ENCODE measurements around the gene ITGAE.

The ITGAE gene

DNA sequence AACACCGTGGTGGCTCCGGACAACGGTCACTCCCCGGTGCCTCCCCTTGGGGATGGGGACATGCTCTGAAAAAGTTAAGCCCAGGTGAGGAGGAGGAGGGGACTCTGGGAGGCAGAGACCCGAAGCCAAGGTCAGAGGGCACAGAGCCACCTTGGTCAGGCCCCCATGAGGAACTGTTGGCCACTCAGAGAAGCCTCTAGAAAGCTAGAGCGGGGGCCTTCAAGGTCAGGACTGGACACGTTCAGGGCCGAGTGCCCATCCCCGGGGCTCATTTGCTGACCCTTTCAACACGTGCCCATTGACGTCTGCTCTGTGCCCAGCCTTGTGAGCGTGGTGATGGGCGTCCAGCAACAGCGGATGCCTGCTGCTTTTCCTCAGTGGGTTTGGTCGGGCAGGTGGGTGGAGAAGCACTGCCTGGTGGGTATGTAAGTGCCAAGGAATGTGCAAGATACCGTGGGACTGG lies 39.0 kb downstream of the ITGAE start:
- H3K27ac ChIP-seq (ENCODE audit: low read length): no peak overlapping the region
- H3K4me1 ChIP-seq (ENCODE audit: control insufficient read depth, insufficient read depth, low read length): no peaks in the 10 kb centered on the region

DNA sequence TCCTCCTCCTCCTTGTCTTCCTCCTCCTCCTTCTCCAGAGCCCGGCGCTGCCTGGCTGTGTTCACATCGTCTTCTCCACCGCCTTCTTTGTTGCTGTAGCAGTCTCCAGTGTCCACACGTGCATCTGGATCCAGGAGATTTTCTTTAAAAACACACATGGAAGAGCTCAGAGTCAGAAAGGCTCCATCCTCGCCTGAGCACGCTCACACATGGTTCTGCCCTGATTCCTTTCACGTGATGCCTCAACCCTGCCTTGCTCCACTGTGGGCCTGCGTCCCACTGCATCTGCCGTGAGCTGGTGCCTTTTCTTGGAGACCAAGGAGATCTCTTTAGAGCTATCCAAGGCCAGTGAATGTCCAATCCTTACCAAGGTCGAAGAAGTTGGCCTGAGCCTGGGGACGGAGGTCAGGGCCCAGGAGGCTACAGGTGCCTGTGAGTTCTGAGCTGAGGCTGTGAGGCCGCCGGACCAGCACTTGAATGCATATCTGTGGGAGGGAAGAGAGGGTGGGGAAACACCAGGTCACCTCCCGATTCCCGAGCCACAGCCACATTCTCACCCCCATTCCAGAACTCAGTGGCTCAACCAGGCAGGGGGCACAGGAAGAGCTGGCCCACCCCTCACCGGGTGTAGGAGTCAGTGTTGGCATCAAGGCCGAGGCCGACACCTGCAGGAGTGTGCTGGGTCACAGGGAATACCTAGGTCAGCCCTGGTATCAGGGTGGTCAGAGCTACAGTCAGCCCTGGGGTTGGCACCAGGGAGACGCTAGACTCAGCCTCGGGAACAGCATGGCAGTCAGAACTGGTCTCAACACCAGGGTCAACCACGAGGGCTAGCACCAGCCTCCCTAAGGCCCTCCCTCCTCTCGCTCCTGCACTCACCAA lies 39.7 kb downstream of the ITGAE start:
- Histone ChIP-seq H3K4me1 (ENCODE audit: control insufficient read depth, insufficient read depth, low read length) (no peaks in the 10 kb centered on the region), H3K36me3 (ENCODE audit: control insufficient read depth in 2 of 2, insufficient read depth in 2 of 2, low read length in 2 of 2) (no peaks in the 10 kb centered on the region), H3K27me3 (ENCODE audit: control insufficient read depth in 1 of 2, insufficient read depth in 2 of 2, low read length in 2 of 2) (no peaks in the 10 kb centered on the region), H3K4me3 (ENCODE audit: low read length in 2 of 2) (no peak overlapping the region), H3K9ac (ENCODE audit: low read length in 2 of 2) (no peak overlapping the region), H3K9me3 (ENCODE audit: control insufficient read depth in 2 of 2, low read length in 2 of 2) (peaks cover 0 to 9% of the 10 kb centered on the region in 2 donors), H3K27ac (ENCODE audit: low read length) (no peak overlapping the region)

More for the DNA sequence above, 39.0 kb downstream of the ITGAE start:
- H3K4me3 ChIP-seq (ENCODE audit: low read length in 2 of 2): no peak overlapping the region
- no peaks in the 10 kb centered on the region for H3K36me3 ChIP-seq (ENCODE audit: control insufficient read depth in 2 of 2, insufficient read depth in 2 of 2, low read length in 2 of 2)
- no peak overlapping the region for H3K9ac ChIP-seq (ENCODE audit: low read length in 2 of 2)
- no peaks in the 10 kb centered on the region for H3K27me3 ChIP-seq (ENCODE audit: control insufficient read depth in 1 of 2, insufficient read depth in 2 of 2, low read length in 2 of 2)
- peaks cover 0 to 9% of the 10 kb centered on the region in 2 donors for H3K9me3 ChIP-seq (ENCODE audit: control insufficient read depth in 2 of 2, low read length in 2 of 2)

DNA sequence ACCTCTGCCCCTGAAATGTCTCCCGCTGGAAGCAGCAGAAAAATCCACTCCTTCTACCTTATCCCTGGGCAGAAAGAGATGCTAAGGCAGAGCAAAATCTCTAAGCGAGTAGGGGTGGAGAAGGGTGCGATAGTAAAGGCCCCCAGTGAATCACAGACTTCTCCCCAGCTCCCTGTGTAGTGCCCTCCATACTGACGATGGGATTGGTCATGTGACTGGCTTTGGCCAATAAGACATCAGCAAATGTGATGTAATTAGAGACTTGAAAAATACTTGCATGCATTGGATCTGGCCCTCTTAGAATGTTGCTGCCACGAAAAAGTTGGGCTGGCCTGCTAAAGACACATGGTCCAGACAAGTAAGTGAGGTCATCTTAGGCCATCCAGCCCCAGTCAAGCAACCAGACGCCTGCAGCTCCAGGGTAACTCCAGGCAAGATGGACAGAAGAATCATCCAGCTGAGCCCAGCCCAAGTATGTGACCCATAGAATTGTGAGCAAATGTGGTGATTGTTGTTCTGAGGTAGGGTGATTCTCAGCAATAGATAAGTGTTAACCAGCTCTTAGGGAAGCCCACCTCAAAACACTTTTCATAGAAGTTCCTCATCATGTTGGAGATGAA lies 41.3 kb downstream of the ITGAE start:
- Histone ChIP-seq H3K4me1 (ENCODE audit: control insufficient read depth, insufficient read depth, low read length) (no peaks in the 10 kb centered on the region), H3K4me3 (ENCODE audit: low read length in 2 of 2) (no peak overlapping the region), H3K36me3 (ENCODE audit: control insufficient read depth in 2 of 2, insufficient read depth in 2 of 2, low read length in 2 of 2) (no peaks in the 10 kb centered on the region), H3K27me3 (ENCODE audit: control insufficient read depth in 1 of 2, insufficient read depth in 2 of 2, low read length in 2 of 2) (no peaks in the 10 kb centered on the region), H3K9me3 (ENCODE audit: control insufficient read depth in 2 of 2, low read length in 2 of 2) (peaks cover 0 to 9% of the 10 kb centered on the region in 2 donors), H3K9ac (ENCODE audit: low read length in 2 of 2) (no peak overlapping the region), H3K27ac (ENCODE audit: low read length) (no peak overlapping the region)

DNA sequence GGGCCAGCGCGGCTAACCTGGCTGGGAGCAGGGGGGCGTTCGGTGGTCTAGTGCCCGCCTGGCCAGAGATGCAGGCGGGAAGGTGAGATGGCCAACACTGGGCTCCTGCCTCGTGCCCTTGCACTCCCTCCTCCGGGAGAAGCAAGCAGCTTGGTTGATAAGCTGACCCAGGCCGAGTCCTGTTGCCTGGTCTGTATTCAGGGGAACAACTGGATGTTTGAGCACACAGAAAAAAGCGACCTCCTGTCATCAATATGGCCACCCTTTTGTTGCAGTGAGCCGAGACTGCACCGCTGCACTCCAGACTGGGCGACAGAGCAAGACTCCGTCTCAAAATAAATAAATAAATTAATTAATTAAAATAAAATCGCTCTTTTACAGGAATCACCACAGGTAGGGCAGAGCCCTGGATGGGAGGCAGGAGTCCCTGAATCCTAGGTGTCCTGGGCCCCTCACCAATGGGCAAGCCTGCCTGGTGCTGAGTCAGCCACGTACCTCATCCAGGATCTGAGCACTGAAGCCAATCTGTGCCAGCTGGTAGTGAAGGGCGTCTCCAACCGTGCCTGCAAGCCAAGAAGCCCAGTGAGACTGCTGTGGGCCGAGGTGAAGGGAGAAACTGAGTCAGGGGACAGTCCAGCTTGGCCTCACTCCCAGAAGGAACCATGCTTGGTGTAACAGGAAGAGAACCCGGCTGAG lies 45.5 kb downstream of the ITGAE start:
- H3K4me1 ChIP-seq (ENCODE audit: control insufficient read depth, insufficient read depth, low read length): no peaks in the 10 kb centered on the region
- H3K36me3 ChIP-seq (ENCODE audit: control insufficient read depth in 2 of 2, insufficient read depth in 2 of 2, low read length in 2 of 2): no peaks in the 10 kb centered on the region
- H3K27ac ChIP-seq (ENCODE audit: low read length): no peak overlapping the region
- H3K27me3 ChIP-seq (ENCODE audit: control insufficient read depth in 1 of 2, insufficient read depth in 2 of 2, low read length in 2 of 2): peaks cover 3 to 7% of the 10 kb centered on the region in 2 donors
- no peak overlapping the region for H3K9ac ChIP-seq (ENCODE audit: low read length in 2 of 2)
- no peak overlapping the region for H3K4me3 ChIP-seq (ENCODE audit: low read length in 2 of 2)
- H3K9me3 ChIP-seq (ENCODE audit: control insufficient read depth in 2 of 2, low read length in 2 of 2): peaks cover 0 to 9% of the 10 kb centered on the region in 2 donors

DNA sequence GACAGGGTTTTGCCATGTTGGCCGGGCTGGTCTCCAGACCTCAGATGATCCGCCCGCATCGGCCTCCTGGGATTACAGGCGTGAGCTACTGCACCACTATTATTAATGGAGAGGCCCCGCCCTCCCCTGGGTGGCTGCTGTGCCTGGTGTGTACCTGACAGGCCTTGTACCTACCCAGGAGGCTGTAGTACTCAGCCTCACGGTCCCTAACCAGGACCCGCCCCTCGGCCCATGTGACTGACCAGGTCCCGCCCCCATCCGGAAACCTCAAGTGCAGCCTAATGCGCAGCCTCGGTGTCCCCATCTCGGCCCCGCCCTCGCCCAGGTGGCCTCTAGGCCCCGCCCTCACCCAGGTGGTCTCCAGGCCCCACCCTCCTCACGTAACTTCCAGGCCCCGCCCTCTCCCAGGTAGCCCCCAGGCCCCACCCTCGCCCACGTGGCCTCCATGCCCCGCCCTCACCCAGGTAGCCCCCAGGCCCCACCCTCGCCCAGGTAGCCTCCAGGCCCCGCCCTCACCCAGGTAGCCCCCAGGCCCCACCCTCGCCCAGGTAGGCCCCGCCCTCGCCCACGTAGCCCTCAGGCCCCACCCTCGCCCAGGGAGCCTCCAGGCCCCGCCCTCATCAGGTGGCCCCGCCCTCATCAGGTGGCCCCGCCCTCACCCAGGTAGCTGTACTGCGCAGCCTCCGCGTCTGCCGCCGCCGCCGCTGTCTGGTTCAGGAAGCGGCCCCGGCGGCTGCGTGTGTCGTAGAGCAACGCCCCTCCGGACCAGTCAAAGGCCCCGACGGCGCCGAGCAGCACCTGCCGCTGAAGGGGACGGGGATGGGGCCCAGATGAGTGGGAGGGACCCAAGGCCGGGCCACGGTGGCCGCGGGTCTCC lies 46.3 kb downstream of the ITGAE start:
- H3K27ac ChIP-seq (ENCODE audit: low read length): no peak overlapping the region

DNA sequence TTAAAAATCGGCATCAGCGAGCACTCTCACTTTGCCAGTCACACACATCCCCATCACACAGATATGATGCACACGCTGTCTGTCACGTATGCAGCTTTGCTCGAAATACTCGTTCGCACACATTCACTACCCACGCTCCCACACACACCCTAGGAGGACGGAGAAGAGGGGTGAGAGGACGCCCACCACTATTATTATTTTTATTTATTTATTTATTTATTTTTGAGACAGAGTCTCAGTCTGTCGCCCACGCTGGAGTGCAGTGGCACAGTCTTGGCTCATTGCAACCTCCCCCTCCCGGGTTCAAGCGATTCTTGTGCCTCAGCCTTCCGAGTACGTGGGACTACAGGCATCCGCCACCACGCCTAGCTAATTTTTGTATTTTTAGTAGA lies 46.9 kb downstream of the ITGAE start:
- Histone ChIP-seq H3K36me3 (ENCODE audit: control insufficient read depth in 2 of 2, insufficient read depth in 2 of 2, low read length in 2 of 2) (no peaks in the 10 kb centered on the region), H3K9me3 (ENCODE audit: control insufficient read depth in 2 of 2, low read length in 2 of 2) (no peaks in the 10 kb centered on the region), H3K27me3 (ENCODE audit: control insufficient read depth in 1 of 2, insufficient read depth in 2 of 2, low read length in 2 of 2) (peaks cover 3 to 8% of the 10 kb centered on the region in 2 donors), H3K4me1 (ENCODE audit: control insufficient read depth, insufficient read depth, low read length) (no peaks in the 10 kb centered on the region), H3K27ac (ENCODE audit: low read length) (no peak overlapping the region), H3K4me3 (ENCODE audit: low read length in 2 of 2) (no peak overlapping the region), H3K9ac (ENCODE audit: low read length in 2 of 2) (no peak overlapping the region)

More for the DNA sequence above, 46.3 kb downstream of the ITGAE start:
- Histone ChIP-seq H3K9me3 (ENCODE audit: control insufficient read depth in 2 of 2, low read length in 2 of 2) (peaks cover 0 to 4% of the 10 kb centered on the region in 2 donors), H3K4me1 (ENCODE audit: control insufficient read depth, insufficient read depth, low read length) (no peaks in the 10 kb centered on the region), H3K27me3 (ENCODE audit: control insufficient read depth in 1 of 2, insufficient read depth in 2 of 2, low read length in 2 of 2) (peaks cover 3 to 8% of the 10 kb centered on the region in 2 donors), H3K36me3 (ENCODE audit: control insufficient read depth in 2 of 2, insufficient read depth in 2 of 2, low read length in 2 of 2) (no peaks in the 10 kb centered on the region), H3K4me3 (ENCODE audit: low read length in 2 of 2) (no peak overlapping the region), H3K9ac (ENCODE audit: low read length in 2 of 2) (no peak overlapping the region)

DNA sequence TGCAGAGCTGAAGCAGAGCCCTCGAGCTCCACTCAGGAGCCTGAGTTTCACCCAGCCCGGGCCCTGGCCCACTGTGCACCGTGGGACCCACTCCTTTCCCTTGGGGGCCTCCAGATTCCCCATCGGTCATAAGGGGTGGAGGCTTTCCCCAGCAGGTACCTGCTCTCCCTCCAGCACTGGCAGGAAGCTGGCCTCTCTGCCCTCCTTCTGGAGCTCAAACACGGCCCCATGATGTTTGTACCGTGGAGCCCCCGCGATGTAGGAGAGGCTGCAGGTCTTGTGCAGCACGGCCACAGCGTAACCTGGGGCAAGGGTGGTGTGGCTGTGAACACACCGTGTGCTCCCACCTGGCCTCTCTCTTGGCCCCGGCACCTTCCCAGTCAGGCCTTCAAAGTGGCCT lies 47.4 kb downstream of the ITGAE start:
- no peaks in the 10 kb centered on the region for H3K9me3 ChIP-seq (ENCODE audit: control insufficient read depth in 2 of 2, low read length in 2 of 2)
- H3K9ac ChIP-seq (ENCODE audit: low read length in 2 of 2): no peak overlapping the region
- no peak overlapping the region for H3K27ac ChIP-seq (ENCODE audit: low read length)
- peaks cover 3 to 8% of the 10 kb centered on the region in 2 donors for H3K27me3 ChIP-seq (ENCODE audit: control insufficient read depth in 1 of 2, insufficient read depth in 2 of 2, low read length in 2 of 2)
- H3K36me3 ChIP-seq (ENCODE audit: control insufficient read depth in 2 of 2, insufficient read depth in 2 of 2, low read length in 2 of 2): no peaks in the 10 kb centered on the region
- H3K4me3 ChIP-seq (ENCODE audit: low read length in 2 of 2): no peak overlapping the region
- H3K4me1 ChIP-seq (ENCODE audit: control insufficient read depth, insufficient read depth, low read length): no peaks in the 10 kb centered on the region

DNA sequence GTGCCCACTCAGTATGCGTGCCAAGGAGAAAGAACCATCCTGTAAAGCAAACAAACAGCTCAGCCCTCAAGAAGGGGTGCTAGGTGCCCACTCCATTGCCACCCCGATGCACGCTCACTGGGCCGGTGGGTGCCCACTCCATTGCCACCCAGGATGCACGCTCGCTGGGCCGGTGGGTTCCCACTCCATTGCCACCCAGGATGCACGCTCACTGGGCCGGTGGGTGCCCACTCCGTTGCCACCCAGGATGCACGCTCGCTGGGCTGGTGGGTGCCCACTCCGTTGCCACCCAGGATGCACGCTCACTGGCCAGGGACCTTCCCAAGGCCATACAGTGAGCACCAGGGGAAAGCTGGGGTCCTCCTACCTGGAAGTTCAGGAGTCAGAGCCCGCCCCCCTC lies 49.2 kb downstream of the ITGAE start:
- no peak overlapping the region for H3K9ac ChIP-seq (ENCODE audit: low read length in 2 of 2)
- no peak overlapping the region for H3K4me3 ChIP-seq (ENCODE audit: low read length in 2 of 2)
- peaks cover 3 to 8% of the 10 kb centered on the region in 2 donors for H3K27me3 ChIP-seq (ENCODE audit: control insufficient read depth in 1 of 2, insufficient read depth in 2 of 2, low read length in 2 of 2)
- no peaks in the 10 kb centered on the region for H3K9me3 ChIP-seq (ENCODE audit: control insufficient read depth in 2 of 2, low read length in 2 of 2)
- H3K27ac ChIP-seq (ENCODE audit: low read length): no peak overlapping the region
- H3K4me1 ChIP-seq (ENCODE audit: control insufficient read depth, insufficient read depth, low read length): no peaks in the 10 kb centered on the region
- H3K36me3 ChIP-seq (ENCODE audit: control insufficient read depth in 2 of 2, insufficient read depth in 2 of 2, low read length in 2 of 2): no peaks in the 10 kb centered on the region

DNA sequence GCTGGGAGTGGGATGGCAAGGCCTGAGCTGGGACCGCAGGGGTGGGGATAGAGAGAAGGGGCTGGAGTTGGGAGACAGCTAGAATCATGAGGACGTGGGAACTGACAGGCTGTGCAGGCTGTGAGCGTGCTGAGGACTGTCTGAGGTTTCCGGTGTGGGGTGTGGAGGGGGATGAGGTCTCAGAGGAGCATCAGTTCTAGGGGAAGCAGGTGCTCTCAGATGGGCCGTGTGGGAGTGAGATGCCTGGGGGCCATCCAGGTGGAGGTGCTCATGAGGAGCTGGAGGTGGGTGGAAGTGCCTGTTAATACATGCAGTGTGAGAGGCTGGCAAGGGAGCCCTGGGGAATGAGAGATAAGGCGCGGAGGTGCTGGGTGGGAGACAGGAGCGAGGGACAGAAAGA lies 50.1 kb downstream of the ITGAE start:
- H3K36me3 ChIP-seq (ENCODE audit: control insufficient read depth in 2 of 2, insufficient read depth in 2 of 2, low read length in 2 of 2): no peaks in the 10 kb centered on the region
- no peak overlapping the region for H3K27ac ChIP-seq (ENCODE audit: low read length)
- H3K9ac ChIP-seq (ENCODE audit: low read length in 2 of 2): no peak overlapping the region
- H3K9me3 ChIP-seq (ENCODE audit: control insufficient read depth in 2 of 2, low read length in 2 of 2): no peaks in the 10 kb centered on the region
- H3K4me1 ChIP-seq (ENCODE audit: control insufficient read depth, insufficient read depth, low read length): no peaks in the 10 kb centered on the region
- peaks cover 3 to 8% of the 10 kb centered on the region in 2 donors for H3K27me3 ChIP-seq (ENCODE audit: control insufficient read depth in 1 of 2, insufficient read depth in 2 of 2, low read length in 2 of 2)
- H3K4me3 ChIP-seq (ENCODE audit: low read length in 2 of 2): no peak overlapping the region

DNA sequence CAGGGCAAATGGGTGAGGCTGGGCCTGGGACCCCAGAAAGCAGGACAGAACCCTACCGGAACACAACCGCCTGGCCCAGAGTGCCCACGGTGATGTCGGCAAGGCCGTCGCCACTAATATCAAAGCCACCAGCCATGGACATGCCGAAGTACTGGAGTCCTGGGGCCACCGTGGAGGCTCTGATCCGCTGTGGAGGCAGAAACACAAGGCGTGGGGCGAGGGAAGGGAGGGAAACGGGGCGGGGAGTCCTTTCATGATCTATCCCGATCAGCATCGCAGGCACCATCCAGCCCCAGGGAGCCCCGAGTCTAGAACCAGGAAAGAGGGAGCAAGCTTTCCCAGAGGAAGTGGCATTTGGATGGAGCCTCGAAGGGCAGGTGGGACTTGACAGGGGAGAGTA lies 50.7 kb downstream of the ITGAE start:
- no peak overlapping the region for H3K4me3 ChIP-seq (ENCODE audit: low read length in 2 of 2)
- H3K27ac ChIP-seq (ENCODE audit: low read length): no peak overlapping the region
- peaks cover 3 to 8% of the 10 kb centered on the region in 2 donors for H3K27me3 ChIP-seq (ENCODE audit: control insufficient read depth in 1 of 2, insufficient read depth in 2 of 2, low read length in 2 of 2)
- no peaks in the 10 kb centered on the region for H3K36me3 ChIP-seq (ENCODE audit: control insufficient read depth in 2 of 2, insufficient read depth in 2 of 2, low read length in 2 of 2)
- no peaks in the 10 kb centered on the region for H3K4me1 ChIP-seq (ENCODE audit: control insufficient read depth, insufficient read depth, low read length)
- H3K9ac ChIP-seq (ENCODE audit: low read length in 2 of 2): no peak overlapping the region
- H3K9me3 ChIP-seq (ENCODE audit: control insufficient read depth in 2 of 2, low read length in 2 of 2): no peaks in the 10 kb centered on the region
